GM12872 (cell line): ENCODE data around the gene ATP11C.

ENCODE experiments used
- CTCF ChIP-seq: IDR thresholded peaks from 3 replicates; pipeline ENCODE4 v1.5.1; 2011; ENCODE audit warnings: low read depth, mild to moderate bottlenecking, low read length, moderate library complexity; ENCODE audit not compliant: insufficient read depth

ATP11C gene

GRCh38 chrX:139920316-139920715, 12.5 kb downstream of the ATP11C start:
- no peak for TF ChIP-seq CTCF

DNA sequence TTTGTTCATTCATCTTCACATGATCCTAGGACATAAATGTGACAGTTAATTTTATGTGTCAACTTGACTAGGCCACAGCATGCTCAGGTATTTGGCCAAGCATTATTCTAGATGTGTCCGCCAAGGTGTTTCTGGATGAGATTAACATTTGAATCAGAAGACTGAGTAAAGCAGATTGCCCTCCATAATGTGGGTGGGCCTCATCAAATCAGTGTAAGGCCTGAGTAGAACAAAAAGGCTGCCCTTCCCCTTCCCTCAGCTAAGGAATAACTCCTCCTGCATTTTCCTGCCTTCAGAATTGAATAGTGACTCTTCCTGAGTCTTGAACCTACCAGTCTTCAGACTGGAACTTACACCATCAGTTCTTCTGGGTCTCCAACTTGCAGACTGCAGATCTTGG, 18.4 kb downstream of the ATP11C start:
- no peak for TF ChIP-seq CTCF

- no peak for TF ChIP-seq CTCF
Observed at GRCh38 chrX:139909712-139910111, 23.1 kb downstream of the ATP11C start.

- TF ChIP-seq CTCF: no peak
Observed at GRCh38 chrX:139907078-139907477, 25.8 kb downstream of the ATP11C start.

DNA sequence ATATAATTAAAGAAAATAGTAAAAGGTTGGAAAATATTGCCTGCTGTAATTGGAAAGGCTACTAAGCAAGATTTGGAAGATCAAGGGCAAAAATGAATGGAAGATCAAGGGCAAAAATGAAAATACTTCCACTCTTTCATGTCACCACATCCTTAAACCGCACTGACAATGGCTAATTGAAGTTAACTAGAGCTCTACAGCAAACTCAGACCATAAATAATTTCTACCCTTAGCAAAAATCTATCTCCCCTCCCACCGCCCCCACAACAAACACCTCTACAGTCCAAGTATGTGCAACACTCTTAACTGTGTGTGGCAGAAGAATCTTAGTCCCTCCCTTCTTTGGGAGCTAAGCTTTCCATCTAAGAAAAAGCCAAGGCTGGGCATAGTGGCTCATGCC, 27.1 kb downstream of the ATP11C start:
- TF ChIP-seq CTCF: no peak

DNA sequence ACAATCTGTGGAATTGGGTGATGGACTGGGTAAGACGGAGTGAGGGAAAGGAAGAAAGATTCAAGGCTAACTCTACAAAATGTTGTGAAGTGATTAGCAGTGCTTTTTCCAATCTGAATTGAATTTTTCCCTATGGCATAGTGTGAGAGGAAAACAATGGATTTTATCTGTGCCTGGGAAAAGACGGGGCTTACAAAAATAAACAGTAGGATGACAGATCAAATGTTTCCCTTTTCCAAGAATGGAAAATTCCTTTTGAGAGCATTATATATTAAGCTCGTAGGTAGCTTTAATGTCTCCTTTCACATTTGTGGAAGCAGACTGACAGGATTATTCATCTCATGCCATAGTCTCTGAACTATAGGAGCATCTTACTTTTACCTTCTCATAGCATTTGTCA, 27.8 kb downstream of the ATP11C start:
- TF ChIP-seq CTCF: no peak

DNA sequence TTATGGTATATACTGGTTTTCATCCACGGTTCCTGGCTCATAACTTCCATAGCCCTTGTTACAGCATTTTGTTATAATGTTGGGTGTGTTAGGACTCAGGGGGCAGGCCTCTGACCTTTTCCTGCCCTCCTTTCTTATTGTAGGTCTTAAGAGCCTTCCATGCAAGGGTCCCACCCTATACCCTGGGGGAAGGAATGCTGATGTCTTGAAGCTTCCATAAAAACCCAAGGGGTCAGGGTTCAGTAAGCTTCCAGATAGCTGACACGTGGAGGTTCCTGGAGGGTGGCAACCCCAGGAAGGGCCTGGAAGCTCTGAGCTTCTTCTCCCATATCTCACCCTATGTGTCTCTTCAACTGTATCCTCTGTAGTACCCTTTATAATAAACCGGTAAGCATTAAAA, 29.6 kb downstream of the ATP11C start:
- TF ChIP-seq CTCF: no peak

- TF ChIP-seq CTCF: no peak
Observed at GRCh38 chrX:139902559-139902958, 30.3 kb downstream of the ATP11C start.
